Measurements from ENCODE around the gene FUT8.

Gene FUT8

GRCh38 chr14:65487783-65488494 is 75.4 kb downstream of the FUT8 start:
- no peak for DNase-seq (ENCODE audit: low read depth)
- no peak overlapping the region for H3K4me3 ChIP-seq (ENCODE audit: low read depth, low read length)
- TF ChIP-seq CTCF (conservative IDR thresholded peaks at IDR 0.05; ENCODE audit: low read depth, low read length), result no peak

DNA sequence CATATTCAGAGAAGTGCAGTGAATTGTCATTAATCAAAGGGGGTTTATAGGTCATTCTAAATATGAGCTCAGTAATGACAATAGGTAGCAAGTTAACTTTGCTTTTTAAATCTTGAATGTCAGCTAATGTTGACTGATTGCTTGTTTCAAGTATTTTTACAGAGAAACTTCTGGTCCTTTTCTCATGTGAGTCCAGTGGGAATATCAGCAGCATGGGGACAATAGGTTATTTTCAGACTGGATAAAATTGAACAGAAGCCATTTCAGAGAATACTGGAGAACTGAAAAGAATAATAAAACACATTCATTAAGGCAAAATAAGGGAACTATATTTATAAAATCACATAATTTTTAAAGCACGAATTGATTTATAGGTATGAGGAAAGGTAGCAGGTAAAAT is 78.7 kb downstream of the FUT8 start:
- TF ChIP-seq CTCF (conservative IDR thresholded peaks at IDR 0.05; ENCODE audit: low read depth, low read length), result no peak
- H3K4me3 ChIP-seq (ENCODE audit: low read depth, low read length), result no peak overlapping the region
- DNase-seq (ENCODE audit: low read depth), result no peak

- no peak for TF ChIP-seq CTCF (conservative IDR thresholded peaks at IDR 0.05; ENCODE audit: low read depth, low read length)
- H3K4me3 ChIP-seq (ENCODE audit: low read depth, low read length), result no peak overlapping the region
- no peak for DNase-seq (ENCODE audit: low read depth)
Measured at GRCh38 chr14:65492266-65492665, 79.7 kb downstream of the FUT8 start.

GRCh38 chr14:65495196-65495595 is 82.7 kb downstream of the FUT8 start:
- no peak for TF ChIP-seq CTCF (conservative IDR thresholded peaks at IDR 0.05; ENCODE audit: low read depth, low read length)
- DNase-seq (ENCODE audit: low read depth), result peak; percentile 54

DNA sequence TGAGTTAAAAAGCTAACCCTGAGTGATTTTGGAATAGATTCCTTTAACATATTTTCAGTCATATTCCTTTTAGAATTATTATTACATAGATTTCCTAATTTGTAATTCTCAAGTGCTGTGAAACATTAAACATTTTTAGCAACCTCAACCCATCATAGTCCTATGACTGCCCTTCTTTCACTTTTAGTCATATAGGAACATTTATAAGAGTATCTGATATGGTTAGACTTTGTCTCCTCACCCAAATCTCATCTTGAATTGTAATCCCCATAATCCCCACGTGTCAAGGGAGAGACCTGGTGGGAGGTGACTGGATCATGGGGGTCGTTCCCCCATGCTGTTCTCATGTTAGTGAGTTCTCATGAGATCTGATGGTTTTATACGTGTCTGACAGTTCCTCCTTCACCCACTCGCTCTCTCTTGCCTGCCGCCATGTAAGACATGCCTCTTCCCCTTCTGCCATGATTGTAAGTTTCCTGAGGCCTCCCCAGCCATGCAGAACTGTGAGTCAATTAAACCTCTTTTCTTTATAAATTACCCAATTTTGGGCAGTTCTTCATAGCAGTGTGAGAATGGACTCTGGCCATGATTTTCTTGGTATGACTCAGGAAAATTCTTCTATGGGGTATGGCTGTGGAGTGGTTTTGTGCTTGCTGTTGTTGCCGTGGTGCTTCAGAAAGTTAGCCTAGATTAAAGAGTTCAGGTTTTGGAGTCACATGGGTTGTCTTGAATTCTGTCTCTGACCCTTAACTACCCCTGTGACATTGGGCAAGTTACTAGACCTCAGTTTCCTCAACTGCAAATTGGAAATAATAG is 83.9 kb downstream of the FUT8 start:
- H3K4me3 ChIP-seq (ENCODE audit: low read depth, low read length), result no peak overlapping the region
- no peak for TF ChIP-seq CTCF (conservative IDR thresholded peaks at IDR 0.05; ENCODE audit: low read depth, low read length)
- DNase-seq (ENCODE audit: low read depth), result peak; percentile 36

More at GRCh38 chr14:65495196-65495595, 82.7 kb downstream of the FUT8 start:
- no peak overlapping the region for H3K4me3 ChIP-seq (ENCODE audit: low read depth, low read length)

DNA sequence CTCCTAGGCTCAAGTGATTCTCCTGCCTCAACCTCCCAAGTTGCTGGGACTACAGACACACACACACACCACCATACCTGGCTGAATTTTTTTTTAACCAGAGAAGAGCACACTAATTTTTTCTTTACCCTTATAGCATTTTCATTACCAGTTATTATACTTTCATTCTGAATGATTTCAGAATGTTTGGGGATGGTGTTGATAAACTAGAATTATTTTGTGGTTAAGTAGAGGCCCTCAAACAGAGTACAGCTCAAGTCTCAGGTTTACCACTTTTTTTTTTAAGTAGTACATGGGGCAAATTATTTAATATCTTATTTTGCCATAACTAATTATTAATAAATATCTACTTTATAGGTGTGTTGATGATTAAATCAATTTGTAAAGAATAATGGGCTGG is 86.6 kb downstream of the FUT8 start:
- TF ChIP-seq CTCF (conservative IDR thresholded peaks at IDR 0.05; ENCODE audit: low read depth, low read length), result no peak
- DNase-seq (ENCODE audit: low read depth), result no peak
- H3K4me3 ChIP-seq (ENCODE audit: low read depth, low read length), result no peak overlapping the region

Data from choroid plexus epithelial cell (primary cell).